GM10266 (cell line): ENCODE results near the gene CASR.
"Not testable (repeated sequence)": the region's sequence is repeated elsewhere in the genome, so short reads cannot be mapped to it uniquely, and the experiment has no call there.

Source experiments
- DNase-seq: peaks from one replicate; pipeline ENCODE4 v3.0.0; 2012; ENCODE audit errors: extremely low spot score
- CTCF ChIP-seq: IDR thresholded peaks from 2 replicates; pipeline ENCODE4 v1.5.1; 2012; ENCODE audit warnings: mild to moderate bottlenecking, low read depth; ENCODE audit not compliant: control insufficient read depth, insufficient read depth; ENCODE audit errors: missing control alignments

CASR gene

DNA sequence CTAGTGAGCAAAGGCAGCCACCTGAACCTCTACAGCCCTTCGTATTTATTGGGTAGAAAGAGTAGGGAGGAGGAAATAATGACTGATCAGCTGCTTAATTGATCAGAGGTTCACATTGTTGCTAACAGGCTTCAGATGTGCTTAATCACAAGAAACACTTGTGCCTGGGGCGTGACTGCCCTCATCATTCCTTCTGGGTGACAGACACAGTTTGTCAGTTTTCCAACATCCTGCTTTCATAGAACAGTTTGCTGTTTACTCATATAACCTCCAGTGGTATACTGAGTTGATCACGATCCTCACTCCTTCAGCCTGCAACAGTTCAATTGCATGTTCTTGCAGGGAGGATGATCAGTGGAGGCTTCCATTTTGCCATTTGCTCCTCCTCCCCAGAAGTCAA, 13.6 kb upstream of the CASR start:
- no peak for DNase-seq
- TF ChIP-seq CTCF = no peak

GRCh38 chr3:122171361-122171760, 12.1 kb upstream of the CASR start:
- DNase-seq = not testable (repeated sequence)

- DNase-seq = no peak
- TF ChIP-seq CTCF = no peak
These were observed 4.8 kb upstream of the CASR start for GRCh38 chr3:122178711-122179110.

DNA sequence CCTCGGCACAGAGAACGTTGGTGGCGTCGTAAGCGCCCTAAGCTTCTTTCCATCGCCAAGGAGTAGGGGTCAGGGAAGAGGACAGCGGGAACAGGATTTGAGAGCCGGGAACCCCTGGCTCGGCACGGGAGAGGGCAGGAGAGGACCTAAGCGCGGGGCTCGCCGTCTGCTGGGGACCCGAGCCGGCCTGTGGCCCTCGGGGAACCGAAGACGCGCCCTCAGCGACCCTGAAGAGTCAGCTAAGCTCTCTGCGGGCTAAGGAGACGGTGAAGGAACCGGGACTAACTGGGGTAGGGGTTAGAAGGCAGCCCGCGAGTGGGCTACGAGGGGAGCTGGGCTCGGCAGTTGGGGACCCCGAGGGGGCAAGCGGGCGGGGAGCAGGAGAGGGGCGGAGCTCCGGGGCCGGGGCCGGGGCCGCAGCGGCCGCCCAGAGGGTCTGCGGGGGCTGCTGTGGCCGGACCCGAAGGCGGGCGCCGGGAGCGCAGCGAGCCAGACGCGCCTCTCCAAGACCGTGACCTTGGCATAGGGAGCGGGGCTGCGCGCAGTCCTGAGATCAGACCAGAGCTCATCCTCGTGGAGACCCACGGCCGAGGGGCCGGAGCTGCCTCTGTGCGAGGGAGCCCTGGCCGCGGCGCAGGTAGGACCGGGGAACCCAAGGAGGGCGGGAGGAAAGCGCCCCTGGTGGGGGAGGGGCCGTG, 574 bp downstream of the CASR start:
- TF ChIP-seq CTCF = no peak
- no peak for DNase-seq

- no peak for TF ChIP-seq CTCF
- DNase-seq = no peak
These were observed 1.1 kb downstream of the CASR start for GRCh38 chr3:122184591-122184929.

DNA sequence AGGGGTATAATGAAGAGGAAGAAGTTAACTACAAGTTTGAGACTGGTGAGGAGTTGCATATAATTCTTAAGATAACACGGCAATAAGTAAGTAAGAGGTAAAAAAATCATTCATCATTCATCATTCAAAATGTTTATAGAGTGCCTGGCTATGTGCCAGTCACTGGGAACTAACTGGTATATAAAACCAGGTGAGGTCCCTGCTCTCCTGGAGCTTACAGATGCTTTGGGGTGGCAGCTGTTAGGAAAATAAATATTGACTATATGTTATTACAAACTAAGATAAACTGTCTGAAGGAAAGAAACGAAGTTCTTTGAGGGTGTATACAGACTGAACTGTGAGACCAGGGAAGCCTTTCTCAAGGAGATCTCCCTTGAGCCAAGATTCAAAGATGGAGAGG, 2.9 kb downstream of the CASR start:
- DNase-seq = no peak
- no peak for TF ChIP-seq CTCF

DNA sequence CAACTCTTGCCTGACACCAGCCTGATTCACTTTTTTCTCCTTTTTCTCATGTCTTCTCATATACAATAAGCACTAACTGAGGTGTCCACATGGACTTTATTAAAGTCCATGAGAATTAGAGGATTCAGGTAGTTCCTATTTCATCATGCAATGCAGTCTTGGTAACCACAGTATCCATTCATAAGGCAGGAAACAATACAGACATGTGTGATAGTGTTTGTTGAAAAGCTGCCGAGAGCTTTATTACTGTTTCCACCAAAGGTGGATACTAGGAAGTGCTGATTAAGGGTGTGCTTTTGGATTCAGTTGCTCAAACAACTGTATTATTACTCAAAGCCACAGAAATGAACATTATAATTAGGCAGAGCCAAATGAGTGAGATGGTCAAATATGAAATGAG, 5.3 kb downstream of the CASR start:
- TF ChIP-seq CTCF = no peak
- DNase-seq = no peak

- no peak for TF ChIP-seq CTCF
- no peak for DNase-seq
These were observed 5.9 kb downstream of the CASR start for GRCh38 chr3:122189357-122189756.
